Right lobe of liver (tissue), 4 donors: Measurements from ENCODE around the gene SMPD3.

Source experiments
- CTCF ChIP-seq, 4 donors: fragments of 200-600 bp in 3 of 4; fragments of 450-650 bp in 1 of 4; IDR thresholded peaks; one replicate each; pipeline versions ENCODE4 v1.5.1 to v1.8.0; 2016 to 2022; ENCODE audit warnings: antibody characterized with exemption in 4 of 4, mild to moderate bottlenecking in 2 of 4
- POLR2A ChIP-seq: fragments of 450-650 bp; IDR thresholded peaks from one replicate; pipeline ENCODE4 v1.6.1; 2017; ENCODE audit warnings: antibody characterized with exemption, mild to moderate bottlenecking
- donor health status: DM: no; HTN: no; CAD: no.
- donor health status: DM: no; HTN: no; CAD: no.
- donor health status: DM: no; HTN: yes; CAD: no.

GRCh38 chr16:68397710-68398201, 50.6 kb downstream of the SMPD3 start:
- TF ChIP-seq CTCF (IDR thresholded peaks at IDR 0.05) (no peak), POLR2A (no peak)
